HFF-Myc (cell line): ENCODE data around the gene CCDC61.

Experiments
- DNase-seq: peaks from one replicate; pipeline ENCODE4 v3.0.0-alpha.2; 2011; ENCODE audit warnings: low read depth; ENCODE audit errors: extremely low read depth
- H3K4me3 ChIP-seq: replicated peaks from 2 replicates; pipeline ENCODE4 v1.5.1; 2011; ENCODE audit warnings: low read depth, mild to moderate bottlenecking, control low read depth, low read length
- TF ChIP-seq, protein P1 (sequence below): IDR thresholded peaks from 2 replicates; pipeline ENCODE4 v1.5.1; 2012; ENCODE audit warnings: mild to moderate bottlenecking, low read depth, low read length, control low read depth; ENCODE audit errors: missing control alignments

CCDC61 gene

DNA sequence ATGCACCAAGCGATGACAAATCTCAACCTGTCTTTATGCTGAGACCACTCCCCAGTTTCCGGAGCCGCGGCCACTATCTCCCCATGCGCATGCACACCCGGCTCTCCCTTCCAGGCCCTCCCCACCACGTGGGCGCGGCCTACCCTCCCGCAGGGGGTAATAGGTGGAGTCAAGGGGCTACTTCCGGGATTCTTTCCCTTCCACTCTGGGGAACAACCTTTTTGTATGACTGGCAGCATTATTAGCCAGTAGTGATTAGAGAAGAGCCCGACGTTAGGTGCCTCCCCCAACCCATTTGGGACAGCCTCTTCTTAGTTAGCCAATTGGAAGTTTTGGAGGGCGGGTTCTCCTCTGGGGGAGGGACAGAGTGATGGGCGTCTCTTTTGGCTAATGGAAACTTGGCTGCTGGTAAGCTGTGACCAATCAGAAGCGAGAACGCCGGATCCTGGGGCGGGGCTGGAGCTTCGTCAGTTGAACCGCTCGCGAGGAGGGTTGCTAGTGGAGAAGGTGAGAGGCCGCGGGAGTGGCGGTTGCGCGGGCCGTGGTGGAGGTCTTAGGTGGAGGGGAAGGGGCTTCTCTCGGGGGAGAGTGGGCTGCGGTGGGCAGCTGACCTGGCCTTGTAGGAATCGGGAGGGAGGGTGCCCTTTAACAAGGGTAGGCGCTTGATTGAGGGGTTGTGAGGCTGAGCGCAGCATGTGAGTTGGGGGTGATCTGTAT lies at the start of gene CCDC61:
Gene CCDC61 (plus strand): TSS at position 470 of the 717 bp plus-strand sequence. CDS start 7,552 bp downstream, outside the sequence.
- TF ChIP-seq, protein P1, sequence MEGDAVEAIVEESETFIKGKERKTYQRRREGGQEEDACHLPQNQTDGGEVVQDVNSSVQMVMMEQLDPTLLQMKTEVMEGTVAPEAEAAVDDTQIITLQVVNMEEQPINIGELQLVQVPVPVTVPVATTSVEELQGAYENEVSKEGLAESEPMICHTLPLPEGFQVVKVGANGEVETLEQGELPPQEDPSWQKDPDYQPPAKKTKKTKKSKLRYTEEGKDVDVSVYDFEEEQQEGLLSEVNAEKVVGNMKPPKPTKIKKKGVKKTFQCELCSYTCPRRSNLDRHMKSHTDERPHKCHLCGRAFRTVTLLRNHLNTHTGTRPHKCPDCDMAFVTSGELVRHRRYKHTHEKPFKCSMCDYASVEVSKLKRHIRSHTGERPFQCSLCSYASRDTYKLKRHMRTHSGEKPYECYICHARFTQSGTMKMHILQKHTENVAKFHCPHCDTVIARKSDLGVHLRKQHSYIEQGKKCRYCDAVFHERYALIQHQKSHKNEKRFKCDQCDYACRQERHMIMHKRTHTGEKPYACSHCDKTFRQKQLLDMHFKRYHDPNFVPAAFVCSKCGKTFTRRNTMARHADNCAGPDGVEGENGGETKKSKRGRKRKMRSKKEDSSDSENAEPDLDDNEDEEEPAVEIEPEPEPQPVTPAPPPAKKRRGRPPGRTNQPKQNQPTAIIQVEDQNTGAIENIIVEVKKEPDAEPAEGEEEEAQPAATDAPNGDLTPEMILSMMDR, result no peak
- peak within 1 kb of the TSS; percentile 61 for H3K4me3 ChIP-seq
- DNase-seq, result peak; percentile 99

DNA sequence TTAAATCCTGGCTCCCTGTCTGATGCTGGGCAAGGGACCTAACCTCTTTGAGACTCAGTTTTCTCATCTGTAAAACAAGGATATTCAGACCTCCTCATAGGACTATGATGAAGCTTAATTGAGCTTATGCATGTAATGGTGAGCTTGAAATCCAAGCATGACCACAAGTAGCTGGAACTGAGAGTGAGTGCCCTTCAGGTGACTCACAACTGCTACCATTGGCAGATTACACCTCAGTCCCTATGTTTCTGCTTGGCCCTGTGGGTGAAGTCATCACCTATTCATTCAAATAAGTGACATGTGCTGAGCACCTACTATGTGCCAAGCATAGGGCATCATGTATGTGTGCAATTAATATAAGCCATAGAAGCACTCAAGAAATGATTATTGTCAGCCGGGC lies 47.3 kb upstream of the CCDC61 start:
- no peak overlapping the region for H3K4me3 ChIP-seq
- no peak for DNase-seq
- TF ChIP-seq, protein P1, result no peak

GRCh38 chr19:45952341-45952685 lies 43.0 kb upstream of the CCDC61 start:
- no peak for DNase-seq
- TF ChIP-seq, protein P1, result no peak
- H3K4me3 ChIP-seq, result no peak overlapping the region

GRCh38 chr19:45952686-45953505 lies 42.4 kb upstream of the CCDC61 start:
- peak overlapping the region; percentile 5 for H3K4me3 ChIP-seq
- TF ChIP-seq, protein P1, result no peak

GRCh38 chr19:45953676-45954075 lies 41.6 kb upstream of the CCDC61 start:
- no peak overlapping the region for H3K4me3 ChIP-seq
- TF ChIP-seq, protein P1, result no peak
- DNase-seq, result no peak

More at GRCh38 chr19:45952686-45953505, 42.4 kb upstream of the CCDC61 start:
- peak; percentile 30 for DNase-seq

- H3K4me3 ChIP-seq, result no peak overlapping the region
- TF ChIP-seq, protein P1, result no peak
- no peak for DNase-seq
Observed at GRCh38 chr19:45954156-45954555, 41.1 kb upstream of the CCDC61 start.
